Measurements from ENCODE around the gene SUCO.

- no peak for TF ChIP-seq ZNF274 (IDR thresholded peaks at IDR 0.05; ENCODE audit: low read depth, low read length)
- no peak for TF ChIP-seq YY1 (IDR thresholded peaks at IDR 0.05; ENCODE audit: insufficient read depth, insufficient read length)
Measured at GRCh38 chr1:172531412-172532182, 1.4 kb upstream of the SUCO start.
